HL-60 (cell line): ENCODE measurements around the gene UGT3A2.
"Not testable (repeated sequence)": the region's sequence is repeated elsewhere in the genome, so short reads cannot be mapped to it uniquely, and the experiment has no call there.

Experiments used
- CTCF ChIP-seq: IDR thresholded peaks from one replicate; pipeline ENCODE4 v1.5.1; 2011; ENCODE audit warnings: low read length, control low read depth, inconsistent platforms; ENCODE audit not compliant: insufficient read depth
- GABPA ChIP-seq: IDR thresholded peaks from 2 replicates; pipeline ENCODE4 v1.6.1; 2012; ENCODE audit warnings: low read depth
- REST ChIP-seq: IDR thresholded peaks from 2 replicates; pipeline ENCODE4 v1.6.1; 2012; ENCODE audit warnings: low read depth; ENCODE audit not compliant: insufficient replicate concordance

GRCh38 chr5:36034536-36035134 is 32.0 kb downstream of the UGT3A2 start:
- not testable (repeated sequence) for TF ChIP-seq CTCF, REST, GABPA
